HUES48 (cell line): Measurements from ENCODE around the gene ZNF195.
"Not testable (repeated sequence)": the region's sequence is repeated elsewhere in the genome, so short reads cannot be mapped to it uniquely, and the experiment has no call there.

Source experiments
- H3K27ac ChIP-seq: one replicate; pipeline ENCODE4 v1.7.0; 2013; ENCODE audit warnings: low read depth, low read length, inconsistent platforms
- H3K27me3 ChIP-seq: 2 replicates; pipeline ENCODE4 v1.6.1; 2013; ENCODE audit warnings: mild to moderate bottlenecking, low read length; ENCODE audit not compliant: control insufficient read depth, insufficient read depth
- H3K36me3 ChIP-seq: 2 replicates; pipeline ENCODE4 v1.6.1; 2013; ENCODE audit warnings: low read length; ENCODE audit not compliant: control insufficient read depth, insufficient read depth
- H3K4me1 ChIP-seq: 2 replicates; pipeline ENCODE4 v1.6.1; 2013; ENCODE audit warnings: mild to moderate bottlenecking, low read length; ENCODE audit not compliant: control insufficient read depth, insufficient read depth
- H3K4me3 ChIP-seq: 2 replicates; pipeline ENCODE4 v1.5.1; 2013; ENCODE audit warnings: mild to moderate bottlenecking, low read depth, low read length
- H3K9ac ChIP-seq: 2 replicates; pipeline ENCODE4 v1.6.1; 2013; ENCODE audit warnings: mild to moderate bottlenecking, low read depth, low read length, moderate library complexity
- H3K9me3 ChIP-seq: 2 replicates; pipeline ENCODE4 v1.6.1; 2013; ENCODE audit warnings: low read length; ENCODE audit not compliant: control insufficient read depth, insufficient read depth

Gene ZNF195

DNA sequence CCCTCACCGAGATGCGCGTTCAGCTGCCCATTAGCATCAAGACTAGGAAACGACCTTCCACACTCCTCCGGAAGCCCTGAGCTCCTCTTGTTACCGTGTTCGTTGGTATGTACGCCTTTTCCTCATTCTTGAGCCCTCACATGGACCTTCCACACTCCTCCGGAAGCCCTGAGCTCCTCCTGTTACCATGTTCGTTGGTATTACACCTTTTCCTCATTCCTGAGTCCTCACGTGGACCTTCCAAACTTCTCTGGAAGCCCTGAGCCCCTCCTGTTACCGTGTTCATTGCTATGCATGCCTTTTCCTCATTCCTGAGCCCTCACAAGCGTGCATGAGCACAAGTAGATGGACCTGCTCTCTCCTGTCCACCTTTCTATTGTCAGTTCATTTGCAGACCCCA, 52.5 kb downstream of the ZNF195 start:
- not testable (repeated sequence) for H3K36me3 ChIP-seq, H3K4me3 ChIP-seq, H3K27me3 ChIP-seq, H3K4me1 ChIP-seq, H3K27ac ChIP-seq, H3K9ac ChIP-seq, H3K9me3 ChIP-seq

DNA sequence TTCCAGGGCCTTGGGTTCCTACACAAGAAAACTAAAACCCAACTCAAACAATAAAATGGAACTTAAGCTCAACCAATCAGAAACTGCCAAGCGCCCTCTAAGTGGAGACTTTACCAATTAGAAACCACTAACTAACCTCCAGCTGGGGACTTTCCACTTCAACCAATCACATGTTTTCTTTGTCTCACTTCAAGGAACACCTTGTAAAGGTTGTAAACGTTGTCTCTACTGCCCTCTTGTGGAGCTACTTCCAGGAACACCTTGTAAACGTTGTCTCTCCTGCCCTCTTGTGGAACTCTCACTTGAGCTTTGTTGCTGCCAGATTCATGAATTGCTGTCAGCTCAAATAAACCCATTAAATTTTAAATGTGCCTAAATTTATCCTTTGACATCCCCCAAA, 54.2 kb downstream of the ZNF195 start:
- H3K9ac ChIP-seq, H3K36me3 ChIP-seq, H3K4me1 ChIP-seq, H3K27ac ChIP-seq, H3K9me3 ChIP-seq, H3K27me3 ChIP-seq, H3K4me3 ChIP-seq: not testable (repeated sequence)
